Skin of body (tissue), 2 donors: Measurements from ENCODE around the gene IVD. TPM values are rescaled to one million over a fixed set of nuclear protein-coding genes. Genes with fewer than 3 reads are reported as not detected.
A peak's percentile ranks its signal among the peaks of the same experiment; 100 is the strongest.
"Not testable (repeated sequence)": the region's sequence is repeated elsewhere in the genome, so short reads cannot be mapped to it uniquely, and the experiment has no call there.

Experiments used
- DNase-seq: peaks from one replicate; lab custom pipeline; 2025; lab: John Stamatoyannopoulos, UW
- total RNA-seq: library from RNA; depleted of rRNA; stranded (reverse); fragments of >200 nt; gene quantifications from one replicate; pipeline ENCODE4 v1.2.3, GENCODE V29; 2014

IVD gene
- total RNA-seq, 1 donor from 2014 or later, result 33.9 TPM

DNA sequence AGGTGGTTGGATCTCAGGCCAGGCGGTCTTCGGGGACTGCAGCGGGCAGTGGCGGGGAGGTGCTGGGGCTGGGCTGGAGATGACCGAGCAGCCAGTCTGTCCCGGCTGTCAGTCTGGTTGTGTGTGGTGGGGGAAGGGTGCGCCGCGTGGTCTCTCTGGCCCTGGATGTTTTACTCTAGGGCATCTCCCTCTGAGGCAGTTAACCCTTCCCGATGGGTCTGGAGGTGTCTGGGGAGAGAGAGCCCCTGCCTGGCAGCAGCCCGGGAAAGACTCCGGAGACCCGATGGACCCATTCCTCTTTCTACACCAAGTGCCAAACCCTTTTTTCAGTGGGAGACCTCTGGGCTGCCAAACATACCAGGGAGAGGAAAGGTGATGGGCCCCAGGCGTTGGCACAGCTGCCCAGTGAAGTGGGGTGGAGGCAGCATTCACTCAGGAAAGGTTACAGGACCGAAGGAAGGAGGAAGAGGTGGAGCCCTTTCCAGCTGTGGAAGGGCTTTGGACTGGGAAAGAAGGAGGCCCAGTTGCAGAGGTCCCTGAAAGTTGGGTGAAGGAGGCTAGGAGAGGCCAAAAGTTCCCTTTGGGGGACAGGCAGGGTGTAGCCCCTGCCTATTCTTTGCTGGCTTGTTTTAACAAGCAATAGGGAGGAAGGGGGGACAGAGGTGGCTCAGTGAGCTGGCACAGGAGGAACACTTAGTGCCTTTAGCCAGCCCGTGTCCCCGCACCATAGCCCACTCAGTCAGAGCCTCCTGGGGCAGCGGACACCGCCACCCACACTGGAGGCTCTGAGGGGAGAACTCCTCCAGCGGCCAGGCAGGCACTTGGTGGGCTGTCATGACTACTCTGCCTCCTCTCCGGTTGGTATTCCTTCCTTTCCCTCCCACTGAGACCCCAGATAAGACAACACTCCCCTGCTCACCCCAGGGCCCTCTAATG, 32.4 kb downstream of the IVD start:
- no peak for DNase-seq

DNA sequence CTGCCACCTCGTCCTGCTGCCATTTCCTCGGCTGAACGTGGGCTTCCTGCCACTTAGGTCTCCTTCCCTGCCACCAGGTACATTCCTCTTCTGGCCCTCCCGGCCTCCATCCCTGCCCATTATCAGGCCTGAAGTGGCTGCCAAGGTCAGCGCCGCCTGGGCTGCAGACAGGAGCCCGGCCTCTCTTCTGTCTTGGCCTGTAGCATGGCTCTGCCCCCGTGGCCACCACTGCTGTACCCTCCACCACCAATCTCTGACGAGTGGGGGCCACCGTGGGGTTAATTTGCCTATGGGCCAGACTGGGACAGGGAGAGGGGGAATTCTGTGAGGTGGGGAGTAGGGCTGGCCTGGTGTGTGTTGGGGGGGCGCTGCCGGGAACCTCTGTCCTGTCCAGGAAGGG, 33.1 kb downstream of the IVD start:
- DNase-seq, result no peak

- DNase-seq, result no peak
These were observed 33.9 kb downstream of the IVD start for GRCh38 chr15:40439461-40439959.

GRCh38 chr15:40439960-40440742, 34.6 kb downstream of the IVD start:
- DNase-seq, result no peak

DNA sequence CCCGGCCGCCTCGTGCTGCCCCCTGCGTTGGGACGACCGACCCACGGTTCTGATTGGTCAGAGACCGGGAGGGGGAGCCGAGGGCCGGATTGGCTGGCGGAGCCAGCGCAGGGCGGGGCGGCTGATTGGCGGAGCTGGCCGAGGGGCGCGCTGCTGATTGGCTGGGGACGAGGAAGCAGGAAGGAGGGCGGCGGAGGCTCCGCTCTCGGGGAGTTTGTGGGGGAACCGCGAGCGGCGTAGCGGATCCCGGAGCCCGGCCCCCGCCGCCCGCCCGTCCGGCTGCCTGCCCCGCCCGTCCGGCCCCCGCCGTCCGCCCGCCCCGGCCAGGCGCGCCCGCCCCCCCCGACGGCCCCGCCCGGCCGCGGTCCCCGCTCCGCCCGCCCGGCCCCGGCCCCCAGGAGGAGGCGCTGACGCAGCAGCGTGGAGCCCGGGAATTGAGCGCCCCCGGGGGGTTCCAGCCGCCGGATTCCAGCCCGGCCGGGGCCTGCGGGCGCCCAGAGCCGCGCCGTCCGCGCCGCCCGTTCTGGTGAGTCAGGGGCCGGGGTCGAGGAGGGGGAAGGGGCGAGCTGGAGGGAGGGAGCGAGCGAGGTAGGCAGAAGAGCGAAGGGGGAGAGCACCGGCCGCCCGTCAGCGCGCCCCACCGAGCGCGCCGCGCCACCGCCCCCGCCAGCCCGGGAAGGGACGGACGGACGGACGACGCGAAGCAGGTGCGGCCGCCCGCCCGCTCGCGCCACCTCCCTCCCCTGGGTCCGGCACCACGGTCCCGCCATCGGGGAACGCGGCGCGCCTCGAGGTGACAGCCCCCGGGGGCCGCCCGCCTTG, 35.4 kb downstream of the IVD start, which contains the start of gene BAHD1:
Gene BAHD1 (plus strand): TSS at position 211 of the 822 bp plus-strand sequence. CDS start 17,512 bp downstream, outside the sequence.
- peak; percentile 92 for DNase-seq

DNA sequence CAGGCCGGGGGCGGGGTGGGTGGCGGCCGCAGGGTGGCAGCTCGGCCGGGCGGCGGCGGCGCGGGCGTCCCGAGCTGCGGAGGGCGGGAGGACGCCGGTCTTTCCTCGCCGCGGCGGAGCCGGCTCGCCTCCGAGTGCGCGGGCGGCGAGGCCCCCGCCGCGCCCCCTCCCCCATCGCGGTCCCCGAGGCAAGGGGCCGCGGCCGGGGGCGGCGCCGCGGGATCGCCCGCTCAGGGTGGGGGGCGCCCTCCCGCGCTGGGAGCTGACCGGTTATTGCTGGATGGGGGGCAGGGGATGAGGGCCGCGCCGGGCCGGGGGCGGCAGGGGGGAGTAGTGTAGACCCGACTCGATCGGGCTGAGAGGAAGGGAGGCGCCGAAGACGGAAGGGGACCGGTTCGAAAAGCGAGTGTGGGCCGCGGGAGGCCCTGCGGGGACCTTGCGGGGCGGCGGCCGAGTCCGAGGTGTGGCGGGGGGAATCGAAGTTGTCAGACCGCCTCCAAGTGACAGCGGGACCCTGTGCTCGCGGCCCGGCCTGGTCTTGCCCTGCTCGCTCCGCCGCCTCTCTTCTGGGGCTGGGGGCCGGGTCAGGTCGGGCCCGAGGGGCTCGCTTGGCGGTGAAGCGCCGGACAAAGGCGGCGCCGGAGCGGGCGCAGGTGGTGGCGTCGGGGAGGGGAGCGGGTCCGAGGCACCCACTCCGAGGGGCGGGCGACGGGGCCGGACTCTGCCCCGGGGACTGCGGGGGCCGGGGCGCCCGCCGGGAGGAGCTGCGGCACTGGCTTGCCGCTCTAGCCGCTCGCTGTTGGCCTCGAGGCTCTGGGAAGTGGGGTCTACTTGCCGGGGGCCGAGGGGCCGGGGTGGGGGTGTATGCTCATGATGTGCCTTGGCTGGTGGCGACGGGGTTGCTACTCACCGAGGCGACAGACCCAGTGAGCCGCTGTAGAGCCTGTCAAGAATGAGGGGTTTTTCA, 36.3 kb downstream of the IVD start:
- peak; percentile 4 for DNase-seq

GRCh38 chr15:40443255-40443654, 37.7 kb downstream of the IVD start:
- DNase-seq, result no peak

DNA sequence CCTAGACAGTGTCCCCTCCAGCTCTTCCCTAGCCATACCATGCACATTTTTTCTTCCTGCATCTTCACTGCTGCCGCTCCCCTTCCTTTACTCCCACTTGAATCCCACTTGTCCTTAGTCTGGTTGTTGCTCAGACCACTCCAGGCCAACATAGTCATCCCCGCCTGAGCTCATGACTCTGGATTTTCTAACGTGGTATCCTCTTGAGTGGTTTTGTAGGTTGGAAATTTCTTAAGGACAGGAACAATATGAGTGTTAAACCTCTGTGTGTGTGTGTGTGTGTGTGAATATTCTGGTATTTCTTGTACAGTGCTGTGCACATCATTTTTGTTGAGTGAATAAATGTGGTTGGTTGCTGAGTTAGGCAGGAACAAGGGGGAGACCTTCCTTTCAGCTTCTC, 38.3 kb downstream of the IVD start:
- DNase-seq, result no peak

GRCh38 chr15:40444736-40445135, 39.1 kb downstream of the IVD start:
- no peak for DNase-seq

GRCh38 chr15:40445421-40445922, 39.9 kb downstream of the IVD start:
- DNase-seq, result no peak

GRCh38 chr15:40446144-40446543, 40.5 kb downstream of the IVD start:
- no peak for DNase-seq

DNA sequence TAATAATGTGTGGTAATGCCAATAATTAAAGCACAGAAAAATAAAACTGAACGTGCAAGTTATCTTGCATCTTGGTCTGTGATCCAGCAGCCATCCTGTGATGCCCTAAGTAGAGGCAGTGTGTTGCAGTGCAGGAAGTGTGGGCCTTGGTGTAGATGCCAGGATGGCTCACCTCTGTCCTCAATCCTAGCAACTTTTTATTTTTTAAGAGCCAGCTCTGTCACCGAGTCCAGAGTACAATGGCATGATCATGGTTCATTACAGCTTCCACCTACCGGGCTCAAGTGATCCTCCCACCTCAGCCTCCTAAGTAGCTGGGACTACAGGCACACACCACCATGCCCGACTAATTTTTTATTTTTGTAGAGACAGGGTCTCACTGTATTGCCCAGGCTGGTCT, 42.8 kb downstream of the IVD start:
- DNase-seq, result no peak

GRCh38 chr15:40449275-40449674, 43.7 kb downstream of the IVD start:
- DNase-seq, result no peak

- DNase-seq, result no peak
These were observed 44.5 kb downstream of the IVD start for GRCh38 chr15:40450047-40450446.

- DNase-seq, result no peak
These were observed 46.0 kb downstream of the IVD start for GRCh38 chr15:40451527-40452158.

DNA sequence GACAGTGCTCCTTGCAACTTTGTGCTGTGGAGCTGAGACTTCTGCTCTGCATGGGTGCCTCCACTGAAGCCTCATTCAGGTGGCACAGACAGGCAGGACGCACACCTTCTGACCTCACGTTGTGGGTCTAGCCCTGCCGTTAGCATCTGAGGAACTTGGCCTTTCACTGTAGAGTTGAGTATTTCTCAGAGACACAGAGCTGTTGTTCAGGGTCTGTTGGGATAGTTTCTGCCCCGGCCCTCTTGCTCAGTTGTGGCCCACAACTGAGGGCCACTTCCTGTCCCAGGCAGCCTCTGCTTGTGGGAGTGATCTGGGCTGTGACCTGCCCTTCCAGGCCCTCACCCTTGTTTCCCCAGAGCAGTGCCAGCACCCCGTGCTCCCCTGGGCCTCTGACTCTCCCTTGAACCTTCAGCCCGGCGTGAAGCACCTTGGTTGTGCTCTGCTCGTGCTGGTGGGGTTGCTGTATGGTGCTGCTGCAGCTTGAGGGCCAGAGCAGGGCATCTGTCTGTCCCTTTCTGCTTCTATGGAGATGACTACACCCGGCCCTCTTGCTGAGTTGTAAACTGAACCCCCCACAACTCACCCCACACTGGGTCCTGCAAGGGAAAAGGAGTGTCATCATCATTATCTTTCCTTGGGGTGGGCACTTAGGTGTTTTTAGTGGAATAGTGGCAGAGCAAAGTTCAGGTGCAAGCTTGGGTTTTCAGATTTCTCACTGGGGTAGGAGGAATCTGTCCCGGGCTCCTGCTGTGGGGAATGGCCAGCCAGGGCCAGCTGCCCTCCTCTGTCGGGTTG, 46.9 kb downstream of the IVD start:
- no peak for DNase-seq

- DNase-seq, result not testable (repeated sequence)
These were observed 48.3 kb downstream of the IVD start for GRCh38 chr15:40453941-40454340.

GRCh38 chr15:40454904-40455391, 49.4 kb downstream of the IVD start:
- DNase-seq, result no peak
